ENCODE data around the gene ADGRB3.
"Not testable (repeated sequence)": the region's sequence is repeated elsewhere in the genome, so short reads cannot be mapped to it uniquely, and the experiment has no call there.

The ADGRB3 gene

DNA sequence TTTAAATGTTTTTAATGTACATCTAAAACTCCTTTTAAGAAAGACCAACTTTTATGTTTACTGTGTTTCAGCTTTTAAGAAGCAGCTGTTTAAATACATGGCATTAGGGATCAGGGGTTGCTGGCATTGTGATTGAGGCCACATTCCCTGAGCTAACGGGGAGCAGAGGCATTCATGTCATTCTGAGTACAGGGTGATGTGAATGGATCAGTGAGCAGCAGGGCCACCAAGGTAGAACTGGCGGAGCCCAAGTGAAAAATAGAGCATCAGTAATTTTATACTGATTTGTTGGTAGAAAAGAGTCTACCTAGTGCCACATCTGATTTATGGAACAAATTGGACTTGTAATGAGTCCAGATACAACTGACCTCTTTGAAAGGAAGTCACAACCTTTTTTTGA lies 467.3 kb downstream of the ADGRB3 start:
- no peaks in the 10 kb centered on the region for H3K4me1 ChIP-seq (ENCODE audit: control insufficient read depth, insufficient read depth, low read length)
- no peaks in the 10 kb centered on the region for H3K27me3 ChIP-seq (ENCODE audit: control insufficient read depth in 1 of 2, insufficient read depth in 2 of 2, low read length in 2 of 2)
- H3K27ac ChIP-seq (ENCODE audit: low read length) = no peak overlapping the region
- no peaks in the 10 kb centered on the region for H3K9me3 ChIP-seq (ENCODE audit: control insufficient read depth in 2 of 2, low read length in 2 of 2)
- no peak overlapping the region for H3K9ac ChIP-seq (ENCODE audit: low read length in 2 of 2)
- no peaks in the 10 kb centered on the region for H3K36me3 ChIP-seq (ENCODE audit: control insufficient read depth in 2 of 2, insufficient read depth in 2 of 2, low read length in 2 of 2)
- H3K4me3 ChIP-seq (ENCODE audit: low read length in 2 of 2) = no peak overlapping the region

DNA sequence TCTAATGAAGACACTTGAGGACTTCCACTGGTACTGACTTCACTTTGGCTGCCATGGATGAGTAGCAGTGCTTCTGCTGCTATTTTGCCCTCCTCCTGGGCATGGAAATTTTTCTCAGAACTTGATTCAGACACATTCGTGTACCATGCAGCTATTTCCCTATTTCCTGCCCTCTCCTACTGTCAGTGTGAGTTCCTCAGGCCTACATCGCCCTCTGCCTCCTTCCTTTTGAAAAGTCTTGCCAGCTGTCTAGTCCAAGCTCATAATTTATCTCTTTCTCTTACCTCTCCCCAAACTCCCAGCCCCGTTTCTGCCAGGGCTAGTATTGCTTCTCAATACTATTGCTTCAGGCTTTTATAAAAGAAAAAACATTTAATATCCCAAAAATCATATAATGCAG lies 470.2 kb downstream of the ADGRB3 start:
- Histone ChIP-seq H3K27me3 (ENCODE audit: control insufficient read depth in 1 of 2, insufficient read depth in 2 of 2, low read length in 2 of 2) (no peaks in the 10 kb centered on the region), H3K4me3 (ENCODE audit: low read length in 2 of 2) (no peak overlapping the region), H3K27ac (ENCODE audit: low read length) (no peak overlapping the region), H3K9ac (ENCODE audit: low read length in 2 of 2) (no peak overlapping the region), H3K36me3 (ENCODE audit: control insufficient read depth in 2 of 2, insufficient read depth in 2 of 2, low read length in 2 of 2) (no peaks in the 10 kb centered on the region), H3K9me3 (ENCODE audit: control insufficient read depth in 2 of 2, low read length in 2 of 2) (no peaks in the 10 kb centered on the region), H3K4me1 (ENCODE audit: control insufficient read depth, insufficient read depth, low read length) (no peaks in the 10 kb centered on the region)

DNA sequence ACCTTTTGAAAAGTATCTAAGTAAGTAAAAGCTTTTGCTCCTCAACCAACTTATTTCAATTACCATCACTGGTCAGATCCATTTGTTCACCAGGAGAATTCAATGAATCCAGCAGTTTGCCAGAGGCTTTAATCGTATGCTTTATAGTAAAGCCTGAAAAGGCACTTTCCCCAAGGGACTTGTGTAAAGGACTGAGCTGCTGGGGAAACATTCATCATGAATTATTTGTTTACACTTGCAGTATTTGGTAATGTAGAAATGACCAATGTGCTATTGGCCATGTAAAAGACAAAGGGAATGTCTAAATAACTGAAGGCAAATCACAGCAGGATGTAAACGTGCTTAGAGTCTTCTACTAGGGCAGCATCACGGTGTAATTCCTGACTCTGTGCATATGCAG lies 471.4 kb downstream of the ADGRB3 start:
- Histone ChIP-seq H3K36me3 (ENCODE audit: control insufficient read depth in 2 of 2, insufficient read depth in 2 of 2, low read length in 2 of 2) (no peaks in the 10 kb centered on the region), H3K9ac (ENCODE audit: low read length in 2 of 2) (no peak overlapping the region), H3K27me3 (ENCODE audit: control insufficient read depth in 1 of 2, insufficient read depth in 2 of 2, low read length in 2 of 2) (no peaks in the 10 kb centered on the region), H3K4me1 (ENCODE audit: control insufficient read depth, insufficient read depth, low read length) (no peaks in the 10 kb centered on the region), H3K9me3 (ENCODE audit: control insufficient read depth in 2 of 2, low read length in 2 of 2) (no peaks in the 10 kb centered on the region), H3K4me3 (ENCODE audit: low read length in 2 of 2) (no peak overlapping the region), H3K27ac (ENCODE audit: low read length) (no peak overlapping the region)

- Histone ChIP-seq H3K4me1 (ENCODE audit: control insufficient read depth, insufficient read depth, low read length) (no peaks in the 10 kb centered on the region), H3K9me3 (ENCODE audit: control insufficient read depth in 2 of 2, low read length in 2 of 2) (no peaks in the 10 kb centered on the region), H3K36me3 (ENCODE audit: control insufficient read depth in 2 of 2, insufficient read depth in 2 of 2, low read length in 2 of 2) (no peaks in the 10 kb centered on the region), H3K4me3 (ENCODE audit: low read length in 2 of 2) (no peak overlapping the region), H3K9ac (ENCODE audit: low read length in 2 of 2) (no peak overlapping the region), H3K27ac (ENCODE audit: low read length) (no peak overlapping the region), H3K27me3 (ENCODE audit: control insufficient read depth in 1 of 2, insufficient read depth in 2 of 2, low read length in 2 of 2) (no peaks in the 10 kb centered on the region)
Measured at GRCh38 chr6:69111301-69111700, 476.2 kb downstream of the ADGRB3 start.

DNA sequence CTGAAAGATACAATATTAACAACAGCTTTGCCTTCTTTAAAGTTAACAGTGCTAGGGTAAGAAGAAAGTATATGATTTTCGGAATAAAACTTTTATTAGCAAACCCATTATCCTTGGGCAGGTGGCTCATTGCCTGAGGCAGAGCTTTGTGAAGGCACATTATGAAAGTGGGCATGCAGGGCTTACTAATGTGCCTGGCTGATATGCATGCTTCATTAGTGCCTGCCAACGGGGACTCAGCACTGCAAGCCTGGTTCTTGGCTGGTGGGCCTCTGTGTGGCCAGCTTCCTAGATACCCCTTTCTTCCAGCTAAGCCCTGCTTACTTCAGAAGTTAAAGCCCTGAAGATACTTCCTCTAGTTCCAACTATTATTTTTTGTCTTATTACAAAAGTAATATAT lies 481.6 kb downstream of the ADGRB3 start:
- Histone ChIP-seq H3K4me1 (ENCODE audit: control insufficient read depth, insufficient read depth, low read length) (no peaks in the 10 kb centered on the region), H3K36me3 (ENCODE audit: control insufficient read depth in 2 of 2, insufficient read depth in 2 of 2, low read length in 2 of 2) (no peaks in the 10 kb centered on the region)

GRCh38 chr6:69121461-69122406 lies 486.7 kb downstream of the ADGRB3 start:
- not testable (repeated sequence) for H3K36me3 ChIP-seq (ENCODE audit: control insufficient read depth in 2 of 2, insufficient read depth in 2 of 2, low read length in 2 of 2); H3K27me3 ChIP-seq (ENCODE audit: control insufficient read depth in 1 of 2, insufficient read depth in 2 of 2, low read length in 2 of 2); H3K27ac ChIP-seq (ENCODE audit: low read length); H3K4me1 ChIP-seq (ENCODE audit: control insufficient read depth, insufficient read depth, low read length); H3K4me3 ChIP-seq (ENCODE audit: low read length in 2 of 2); H3K9me3 ChIP-seq (ENCODE audit: control insufficient read depth in 2 of 2, low read length in 2 of 2); H3K9ac ChIP-seq (ENCODE audit: low read length in 2 of 2)

More for the DNA sequence above, 481.6 kb downstream of the ADGRB3 start:
- no peaks in the 10 kb centered on the region for H3K9me3 ChIP-seq (ENCODE audit: control insufficient read depth in 2 of 2, low read length in 2 of 2)
- no peaks in the 10 kb centered on the region for H3K27me3 ChIP-seq (ENCODE audit: control insufficient read depth in 1 of 2, insufficient read depth in 2 of 2, low read length in 2 of 2)
- H3K9ac ChIP-seq (ENCODE audit: low read length in 2 of 2) = no peak overlapping the region
- no peak overlapping the region for H3K27ac ChIP-seq (ENCODE audit: low read length)
- H3K4me3 ChIP-seq (ENCODE audit: low read length in 2 of 2) = no peak overlapping the region

DNA sequence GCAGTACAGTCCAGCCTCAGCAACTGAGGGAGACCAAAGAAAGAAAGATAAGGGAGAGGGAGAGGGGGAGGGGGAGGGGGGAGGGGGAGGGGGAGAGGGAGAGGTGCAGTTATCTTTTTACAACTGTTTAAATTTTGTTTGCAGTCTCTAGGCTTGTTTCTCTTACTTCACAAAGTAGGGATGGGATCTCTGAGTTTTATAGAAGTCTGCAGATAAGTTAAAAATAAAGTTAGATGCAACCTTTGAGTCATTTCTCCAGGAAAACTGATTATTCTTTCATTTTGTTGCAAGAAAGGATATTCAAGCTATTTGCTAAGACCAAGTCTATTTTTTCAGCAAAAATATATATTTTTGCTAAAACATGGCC lies 487.3 kb downstream of the ADGRB3 start:
- Histone ChIP-seq H3K27ac (ENCODE audit: low read length) (no peak overlapping the region), H3K9ac (ENCODE audit: low read length in 2 of 2) (no peak overlapping the region), H3K4me3 (ENCODE audit: low read length in 2 of 2) (no peak overlapping the region), H3K27me3 (ENCODE audit: control insufficient read depth in 1 of 2, insufficient read depth in 2 of 2, low read length in 2 of 2) (no peaks in the 10 kb centered on the region), H3K4me1 (ENCODE audit: control insufficient read depth, insufficient read depth, low read length) (no peaks in the 10 kb centered on the region), H3K9me3 (ENCODE audit: control insufficient read depth in 2 of 2, low read length in 2 of 2) (no peaks in the 10 kb centered on the region), H3K36me3 (ENCODE audit: control insufficient read depth in 2 of 2, insufficient read depth in 2 of 2, low read length in 2 of 2) (no peaks in the 10 kb centered on the region)

GRCh38 chr6:69128411-69128810 lies 493.3 kb downstream of the ADGRB3 start:
- Histone ChIP-seq H3K27me3 (ENCODE audit: control insufficient read depth in 1 of 2, insufficient read depth in 2 of 2, low read length in 2 of 2) (no peaks in the 10 kb centered on the region), H3K9ac (ENCODE audit: low read length in 2 of 2) (no peak overlapping the region), H3K36me3 (ENCODE audit: control insufficient read depth in 2 of 2, insufficient read depth in 2 of 2, low read length in 2 of 2) (no peaks in the 10 kb centered on the region), H3K27ac (ENCODE audit: low read length) (no peak overlapping the region), H3K4me1 (ENCODE audit: control insufficient read depth, insufficient read depth, low read length) (no peaks in the 10 kb centered on the region), H3K9me3 (ENCODE audit: control insufficient read depth in 2 of 2, low read length in 2 of 2) (no peaks in the 10 kb centered on the region), H3K4me3 (ENCODE audit: low read length in 2 of 2) (no peak overlapping the region)

- Histone ChIP-seq H3K9me3 (ENCODE audit: control insufficient read depth in 2 of 2, low read length in 2 of 2) (no peaks in the 10 kb centered on the region), H3K36me3 (ENCODE audit: control insufficient read depth in 2 of 2, insufficient read depth in 2 of 2, low read length in 2 of 2) (no peaks in the 10 kb centered on the region), H3K9ac (ENCODE audit: low read length in 2 of 2) (no peak overlapping the region), H3K27ac (ENCODE audit: low read length) (no peak overlapping the region), H3K4me3 (ENCODE audit: low read length in 2 of 2) (no peak overlapping the region), H3K27me3 (ENCODE audit: control insufficient read depth in 1 of 2, insufficient read depth in 2 of 2, low read length in 2 of 2) (no peaks in the 10 kb centered on the region), H3K4me1 (ENCODE audit: control insufficient read depth, insufficient read depth, low read length) (no peaks in the 10 kb centered on the region)
Measured at GRCh38 chr6:69129046-69129445, 494.0 kb downstream of the ADGRB3 start.

DNA sequence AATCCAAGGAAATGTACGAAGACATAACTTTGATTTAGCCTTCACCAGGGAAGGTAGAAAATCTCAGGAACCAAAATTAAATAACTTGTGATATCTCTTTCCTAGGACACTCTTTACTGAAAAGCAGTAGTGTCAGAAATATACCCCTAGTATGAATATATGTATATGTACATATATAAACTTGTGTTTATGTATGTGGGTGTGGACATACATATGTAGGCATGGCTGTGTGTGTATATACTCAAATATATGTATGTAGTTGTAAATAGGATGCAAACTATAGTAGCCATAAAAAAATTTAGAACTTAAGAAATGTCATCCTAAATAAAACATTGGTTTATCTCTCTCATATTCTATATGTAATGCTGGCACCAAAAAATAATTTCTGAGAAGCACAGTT lies 500.8 kb downstream of the ADGRB3 start:
- H3K9me3 ChIP-seq (ENCODE audit: control insufficient read depth in 2 of 2, low read length in 2 of 2) = no peaks in the 10 kb centered on the region
- H3K9ac ChIP-seq (ENCODE audit: low read length in 2 of 2) = no peak overlapping the region
- no peaks in the 10 kb centered on the region for H3K27me3 ChIP-seq (ENCODE audit: control insufficient read depth in 1 of 2, insufficient read depth in 2 of 2, low read length in 2 of 2)
- H3K4me1 ChIP-seq (ENCODE audit: control insufficient read depth, insufficient read depth, low read length) = no peaks in the 10 kb centered on the region
- H3K27ac ChIP-seq (ENCODE audit: low read length) = no peak overlapping the region
- H3K36me3 ChIP-seq (ENCODE audit: control insufficient read depth in 2 of 2, insufficient read depth in 2 of 2, low read length in 2 of 2) = no peaks in the 10 kb centered on the region
- no peak overlapping the region for H3K4me3 ChIP-seq (ENCODE audit: low read length in 2 of 2)

DNA sequence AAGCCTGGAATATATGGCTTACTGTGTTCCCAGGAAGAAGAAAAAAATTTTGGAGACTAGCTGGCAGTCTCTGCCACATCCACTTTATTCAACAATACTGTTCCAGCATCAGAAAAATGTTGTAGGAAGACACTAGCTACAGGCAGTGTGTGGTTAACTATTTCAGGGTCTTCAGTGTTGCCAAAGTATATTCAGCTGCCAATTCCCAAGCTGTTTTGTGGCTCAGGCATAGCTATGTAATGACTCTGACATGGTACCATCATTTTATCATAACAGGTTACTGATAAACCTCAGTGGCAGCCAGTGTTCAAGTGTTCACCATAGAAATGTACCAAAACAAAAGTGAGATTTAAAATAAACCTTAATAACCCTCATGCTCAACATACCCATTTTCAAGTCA lies 503.1 kb downstream of the ADGRB3 start:
- H3K4me1 ChIP-seq (ENCODE audit: control insufficient read depth, insufficient read depth, low read length) = no peaks in the 10 kb centered on the region
- peaks cover 3% of the 10 kb centered on the region in 2 donors for H3K9me3 ChIP-seq (ENCODE audit: control insufficient read depth in 2 of 2, low read length in 2 of 2)
- H3K27ac ChIP-seq (ENCODE audit: low read length) = no peak overlapping the region
- H3K9ac ChIP-seq (ENCODE audit: low read length in 2 of 2) = no peak overlapping the region
- no peaks in the 10 kb centered on the region for H3K27me3 ChIP-seq (ENCODE audit: control insufficient read depth in 1 of 2, insufficient read depth in 2 of 2, low read length in 2 of 2)
- no peak overlapping the region for H3K4me3 ChIP-seq (ENCODE audit: low read length in 2 of 2)
- H3K36me3 ChIP-seq (ENCODE audit: control insufficient read depth in 2 of 2, insufficient read depth in 2 of 2, low read length in 2 of 2) = no peaks in the 10 kb centered on the region
